RWPE2 (cell line): ENCODE data around the gene GATA5.
A peak's percentile ranks its signal among the peaks of the same experiment; 100 is the strongest.

Experiments
- ATAC-seq: fragments of 200-7000 bp; cut with Tn5 transposase; 3 replicates; pipeline ENCODE4 v1.9.1; 2021; ENCODE audit warnings: low read depth
- DNase-seq: peaks from one replicate; pipeline ENCODE4 v3.0.0-alpha.2; 2020; ENCODE audit warnings: low spot score
- H3K27ac ChIP-seq: fragments of 450-650 bp; 2 replicates; pipeline ENCODE4 v1.5.1; 2017; ENCODE audit warnings: mild to moderate bottlenecking; ENCODE audit not compliant: poor library complexity, severe bottlenecking
- H3K27me3 ChIP-seq: fragments of 250-450 bp; sonication (Bioruptor Pico); 2 replicates; pipeline ENCODE4 v1.5.1; 2021; ENCODE audit warnings: mild to moderate bottlenecking, moderate library complexity; ENCODE audit not compliant: insufficient read depth, poor library complexity, severe bottlenecking
- H3K36me3 ChIP-seq: fragments of 250-450 bp; sonication (Bioruptor Pico); 2 replicates; pipeline ENCODE4 v1.5.1; 2020; ENCODE audit warnings: low read depth, mild to moderate bottlenecking, moderate library complexity
- H3K4me1 ChIP-seq: fragments of 250-450 bp; sonication (Bioruptor Pico); 2 replicates; pipeline ENCODE4 v1.5.1; 2021; ENCODE audit warnings: mild to moderate bottlenecking, moderate library complexity; ENCODE audit not compliant: insufficient read depth, poor library complexity, severe bottlenecking
- H3K4me3 ChIP-seq: fragments of 250-450 bp; sonication (Bioruptor Pico); 2 replicates; pipeline ENCODE4 v1.5.1; 2021; ENCODE audit warnings: mild to moderate bottlenecking, moderate library complexity; ENCODE audit not compliant: severe bottlenecking
- H3K9me3 ChIP-seq: fragments of 250-450 bp; sonication (Bioruptor Pico); 2 replicates; pipeline ENCODE4 v1.5.1; 2021; ENCODE audit warnings: mild to moderate bottlenecking, moderate library complexity; ENCODE audit not compliant: severe bottlenecking
- CTCF ChIP-seq: fragments of 450-650 bp; IDR thresholded peaks from one replicate; pipeline ENCODE4 v1.5.1; 2017; ENCODE audit warnings: mild to moderate bottlenecking, moderate library complexity; ENCODE audit not compliant: poor library complexity, severe bottlenecking

GATA5 gene

GRCh38 chr20:62486484-62486883, 10.7 kb upstream of the GATA5 start:
- ATAC-seq (no peak), DNase-seq (no peak)
- Histone ChIP-seq H3K4me3 (no peak overlapping the region), H3K27me3 (peaks cover 23% of the 10 kb centered on the region), H3K4me1 (peaks cover 13% of the 10 kb centered on the region), H3K36me3 (no peaks in the 10 kb centered on the region), H3K27ac (no peak overlapping the region), H3K9me3 (no peaks in the 10 kb centered on the region)
- no peak for TF ChIP-seq CTCF

- H3K4me3 ChIP-seq, result no peak overlapping the region
- TF ChIP-seq CTCF, result no peak
- H3K9me3 ChIP-seq, result no peaks in the 10 kb centered on the region
- no peaks in the 10 kb centered on the region for H3K36me3 ChIP-seq
- peaks cover 13% of the 10 kb centered on the region for H3K4me1 ChIP-seq
- H3K27ac ChIP-seq, result no peak overlapping the region
- ATAC-seq (no peak), DNase-seq (no peak)
- peaks cover 31% of the 10 kb centered on the region for H3K27me3 ChIP-seq
Measured at GRCh38 chr20:62485701-62486089, 9.9 kb upstream of the GATA5 start.

GRCh38 chr20:62485062-62485700, 9.4 kb upstream of the GATA5 start:
- ATAC-seq (no peak), DNase-seq (no peak)
- no peak overlapping the region for H3K4me3 ChIP-seq
- TF ChIP-seq CTCF, result no peak
- peaks cover 33% of the 10 kb centered on the region for H3K27me3 ChIP-seq
- no peaks in the 10 kb centered on the region for H3K36me3 ChIP-seq
- no peaks in the 10 kb centered on the region for H3K9me3 ChIP-seq
- peaks cover 13% of the 10 kb centered on the region for H3K4me1 ChIP-seq
- H3K27ac ChIP-seq, result no peak overlapping the region

GRCh38 chr20:62484478-62484877, 8.7 kb upstream of the GATA5 start:
- no peak for ATAC-seq
- Histone ChIP-seq H3K27me3 (peaks cover 36% of the 10 kb centered on the region), H3K4me3 (no peak overlapping the region), H3K9me3 (no peaks in the 10 kb centered on the region), H3K36me3 (no peaks in the 10 kb centered on the region), H3K27ac (no peak overlapping the region), H3K4me1 (peaks cover 8% of the 10 kb centered on the region)
- TF ChIP-seq CTCF, result no peak
- peak; percentile 85 for DNase-seq

- Histone ChIP-seq H3K4me3 (no peak overlapping the region), H3K36me3 (no peaks in the 10 kb centered on the region), H3K27me3 (peaks cover 42% of the 10 kb centered on the region), H3K27ac (no peak overlapping the region), H3K9me3 (no peaks in the 10 kb centered on the region), H3K4me1 (peaks cover 1% of the 10 kb centered on the region)
- no peak for ATAC-seq
- peak; percentile 84 for DNase-seq
- TF ChIP-seq CTCF, result no peak
Measured at GRCh38 chr20:62483613-62484458, 8.0 kb upstream of the GATA5 start.
